GM18858 (cell line): ENCODE data around the gene SPDYE16.
"Not testable (repeated sequence)": the region's sequence is repeated elsewhere in the genome, so short reads cannot be mapped to it uniquely, and the experiment has no call there.

Source experiments
- ATAC-seq: cut with Tn5 transposase; IDR thresholded peaks from one replicate; pipeline ENCODE4 v1.9.1; 2021; ENCODE audit not compliant: unreplicated experiment

Gene SPDYE16

GRCh38 chr7:76505168-76506080 lies 37.7 kb downstream of the SPDYE16 start:
- ATAC-seq: no peak

DNA sequence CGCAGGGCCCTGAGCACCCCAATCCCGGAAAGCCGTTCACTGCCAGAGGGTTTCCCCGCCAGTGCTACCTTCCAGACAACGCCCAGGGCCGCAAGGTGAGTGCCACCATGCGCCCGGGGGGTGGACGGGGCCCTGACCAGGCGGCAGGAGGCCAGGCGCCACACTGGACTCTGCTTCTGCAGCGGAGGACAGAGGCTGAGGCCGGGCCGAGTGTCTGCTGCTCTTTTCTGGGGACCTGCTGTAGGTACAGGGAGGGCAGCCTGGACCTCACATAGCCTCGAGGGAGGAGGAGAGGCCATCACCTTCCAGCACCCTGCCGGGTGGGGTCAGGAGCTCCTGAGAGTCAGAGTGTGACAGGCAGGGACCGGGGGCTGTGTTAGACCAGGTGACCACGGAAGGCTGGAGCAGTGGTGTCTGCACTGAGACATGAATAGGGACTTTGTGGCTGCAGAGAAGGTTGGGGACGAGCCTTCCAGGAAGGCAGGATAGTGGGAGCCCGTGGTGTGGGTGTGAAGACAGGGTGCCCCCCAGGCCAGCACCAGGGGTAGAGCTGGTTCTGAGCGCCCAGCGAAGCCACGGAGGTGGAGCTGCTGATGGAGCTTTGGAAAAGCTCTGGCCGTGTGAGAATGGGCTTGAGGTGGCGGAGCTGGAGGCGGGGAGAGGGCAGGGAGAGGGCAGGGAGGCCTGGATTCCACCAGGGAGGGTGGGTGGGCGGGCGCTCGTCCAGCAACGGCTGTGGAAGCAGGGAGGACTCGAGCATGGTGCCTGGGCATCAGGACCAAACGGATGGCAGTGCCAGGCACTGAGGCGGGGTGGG lies 38.5 kb downstream of the SPDYE16 start:
- ATAC-seq: not testable (repeated sequence)

DNA sequence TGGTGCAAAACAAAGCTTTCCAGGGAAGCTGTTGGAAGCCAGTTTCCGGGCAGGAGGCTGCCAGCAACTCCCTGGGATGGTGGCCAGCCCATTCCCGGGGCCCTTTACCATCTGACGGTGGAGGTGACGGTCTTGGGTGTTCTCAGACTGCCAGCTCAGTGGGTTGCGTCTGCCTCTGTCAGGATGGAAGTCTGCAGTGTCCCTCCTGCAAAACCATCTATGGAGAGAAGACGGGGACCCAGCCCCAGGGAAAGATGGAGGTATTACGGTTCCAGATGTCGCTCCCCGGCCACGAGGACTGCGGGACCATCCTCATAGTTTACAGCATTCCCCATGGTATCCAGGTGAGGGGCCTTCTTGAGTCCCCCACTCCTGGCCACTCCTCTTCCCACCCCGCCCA lies 39.9 kb downstream of the SPDYE16 start:
- ATAC-seq: not testable (repeated sequence)

- ATAC-seq: not testable (repeated sequence)
Observed at GRCh38 chr7:76502836-76503235, 40.3 kb downstream of the SPDYE16 start.

DNA sequence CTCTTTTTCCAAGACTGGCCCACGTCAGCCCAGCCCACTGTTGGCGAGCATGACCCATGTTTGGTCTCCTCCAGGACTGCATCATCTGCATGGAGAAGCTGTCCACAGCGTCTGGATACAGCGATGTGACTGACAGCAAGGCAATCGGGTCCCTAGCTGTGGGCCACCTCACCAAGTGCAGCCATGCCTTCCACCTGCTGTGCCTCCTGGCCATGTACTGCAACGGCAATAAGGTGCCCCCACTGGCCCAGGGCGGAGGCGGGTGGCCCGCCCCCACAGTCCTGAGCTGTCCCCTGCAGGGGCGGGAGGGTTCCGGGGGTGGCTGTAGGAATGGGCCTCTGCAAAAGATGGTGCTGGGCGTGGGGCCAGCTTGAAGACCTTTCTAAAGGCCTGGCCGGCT lies 40.9 kb downstream of the SPDYE16 start:
- ATAC-seq: not testable (repeated sequence)

GRCh38 chr7:76499924-76500241 lies 43.2 kb downstream of the SPDYE16 start:
- ATAC-seq: not testable (repeated sequence)

DNA sequence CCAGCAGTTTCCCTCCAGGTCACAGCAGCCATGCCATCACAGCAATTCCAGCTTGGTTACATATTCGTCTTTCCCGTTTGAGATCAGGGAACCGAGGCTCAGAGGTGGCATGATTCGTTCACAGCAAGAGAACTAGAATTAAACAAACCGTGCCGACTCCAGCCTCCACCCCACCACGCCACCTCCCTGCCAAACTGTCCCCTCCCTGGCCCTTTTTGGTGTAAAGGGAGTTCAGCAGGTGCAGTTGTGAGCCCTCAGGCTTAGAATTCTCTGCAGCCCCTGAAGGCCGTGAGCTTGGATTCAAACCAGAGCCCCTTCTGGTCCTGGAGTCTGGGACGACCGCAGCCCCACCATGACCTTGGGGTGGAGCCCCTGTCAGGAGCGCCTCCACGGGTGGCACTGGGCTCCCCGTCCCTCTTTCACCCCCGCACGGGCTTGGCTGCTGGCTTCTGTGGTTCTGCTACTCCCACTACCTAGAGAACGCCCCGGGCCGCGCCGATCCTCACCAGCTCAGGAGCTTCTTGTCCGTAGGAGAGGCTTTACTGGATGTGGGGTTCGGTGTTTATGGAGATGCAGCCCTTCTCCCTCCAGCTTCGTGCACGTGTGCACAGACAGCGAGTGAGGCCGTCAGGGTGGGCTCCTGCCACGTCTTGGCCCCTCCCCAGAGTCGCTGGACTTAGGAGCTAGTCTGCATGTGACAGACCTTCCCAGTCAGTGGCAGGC lies 43.7 kb downstream of the SPDYE16 start:
- not testable (repeated sequence) for ATAC-seq

DNA sequence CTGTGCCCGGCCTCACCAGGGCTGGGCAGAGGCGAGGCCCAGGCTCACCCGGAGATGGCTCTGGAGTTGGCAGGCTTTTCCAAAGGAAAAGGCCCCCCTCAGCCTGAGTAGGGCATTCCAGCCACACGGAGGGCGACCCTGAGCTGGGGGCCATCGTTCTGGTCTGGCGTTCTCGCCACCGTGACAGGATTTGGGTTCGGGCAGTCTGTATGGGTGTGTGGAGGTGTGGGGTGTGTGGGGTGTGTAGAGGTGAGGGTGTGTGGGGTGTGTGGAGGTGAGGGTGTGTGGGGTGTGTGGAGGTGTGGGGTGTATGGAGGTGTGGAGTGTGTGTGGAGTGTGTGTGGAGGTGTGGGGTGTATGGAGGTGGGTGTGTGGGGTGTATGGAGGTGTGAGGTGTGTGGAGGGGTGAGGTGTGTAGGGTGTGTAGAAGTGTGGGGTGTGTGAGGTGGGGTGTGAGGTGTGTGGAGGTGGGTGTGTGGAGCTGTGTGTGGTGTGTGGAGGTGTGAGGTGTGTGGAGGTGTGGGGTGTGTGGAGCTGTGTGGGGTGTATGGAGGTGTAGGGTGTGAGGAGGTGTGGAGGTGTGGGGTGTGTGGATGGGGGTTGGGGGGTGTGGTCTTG lies 44.4 kb downstream of the SPDYE16 start:
- not testable (repeated sequence) for ATAC-seq

DNA sequence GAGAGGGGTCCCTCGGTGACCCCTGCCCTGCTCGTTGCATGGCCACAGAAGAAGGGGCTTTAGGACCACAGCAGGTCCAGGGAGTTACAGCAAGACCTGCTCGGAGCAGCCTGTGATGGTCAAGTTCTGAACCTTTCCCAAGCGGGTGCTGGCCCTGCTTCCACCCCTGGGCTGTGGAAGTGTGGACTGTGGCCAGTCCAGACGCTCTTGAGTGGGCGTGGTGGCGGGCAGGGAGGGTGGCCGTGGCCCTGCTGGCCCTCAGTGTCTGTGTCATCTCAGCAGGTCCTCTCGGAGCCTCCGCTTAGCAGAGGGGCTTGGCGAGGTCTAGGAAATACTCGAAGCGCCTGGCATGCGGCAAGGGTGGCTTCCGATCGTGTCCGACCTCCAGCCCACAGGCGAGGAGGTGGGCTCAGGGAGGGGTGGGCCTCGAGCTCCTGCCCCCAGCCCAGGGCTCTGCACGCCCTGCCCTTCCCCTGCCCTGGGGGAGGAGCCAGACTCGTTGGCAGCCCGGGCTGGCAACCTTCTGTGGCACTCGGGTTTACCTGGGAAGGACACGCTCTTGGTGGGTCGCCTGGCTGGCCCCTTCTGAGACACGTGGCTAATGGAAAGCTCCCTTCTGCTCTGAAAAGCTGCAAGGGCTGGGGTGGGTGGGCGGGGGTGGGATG lies 45.0 kb downstream of the SPDYE16 start:
- ATAC-seq: not testable (repeated sequence)

- ATAC-seq: not testable (repeated sequence)
Observed at GRCh38 chr7:76495717-76496116, 47.4 kb downstream of the SPDYE16 start.

DNA sequence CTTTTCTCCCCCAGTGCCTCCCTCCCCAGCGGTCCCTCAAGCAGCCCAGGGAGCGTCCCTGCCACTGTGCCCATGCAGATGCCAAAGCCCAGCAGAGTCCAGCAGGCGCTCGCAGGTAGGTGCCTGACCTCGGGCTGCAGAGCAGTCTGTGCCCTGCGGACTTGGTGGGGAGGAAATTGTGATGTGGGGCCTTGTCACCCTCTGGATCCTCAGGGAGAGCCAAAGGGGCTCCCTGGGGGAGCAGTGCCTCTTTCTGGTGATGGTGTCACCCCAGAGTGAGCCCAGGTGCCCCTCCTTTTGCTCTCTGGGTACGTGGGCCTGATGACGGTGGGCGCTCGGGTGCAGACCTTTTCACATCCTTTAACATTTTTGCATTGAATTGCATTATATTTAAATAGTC lies 51.0 kb downstream of the SPDYE16 start:
- ATAC-seq: not testable (repeated sequence)

GRCh38 chr7:76487969-76488368 lies 55.1 kb downstream of the SPDYE16 start:
- ATAC-seq: not testable (repeated sequence)

DNA sequence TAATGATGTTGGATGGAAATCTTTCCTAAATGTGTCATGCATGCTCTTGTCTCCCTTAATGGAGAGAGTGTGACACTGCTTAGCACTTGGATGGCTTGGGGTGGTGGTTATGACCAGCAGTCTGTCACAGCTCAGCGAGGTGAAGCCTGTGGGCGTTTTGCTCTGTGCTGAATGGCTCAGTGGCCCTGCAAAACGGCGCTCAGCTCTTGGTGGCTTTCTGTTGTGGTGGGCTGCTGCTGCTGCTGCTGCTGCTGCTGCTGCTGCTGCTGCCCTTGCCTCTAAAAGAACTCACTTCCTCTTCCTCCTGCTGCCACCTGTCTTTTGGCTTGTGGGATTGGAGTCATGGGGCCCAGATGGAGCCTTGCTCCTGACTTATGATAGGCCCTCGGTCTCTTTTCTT lies 56.5 kb downstream of the SPDYE16 start:
- ATAC-seq: peak; percentile 98

DNA sequence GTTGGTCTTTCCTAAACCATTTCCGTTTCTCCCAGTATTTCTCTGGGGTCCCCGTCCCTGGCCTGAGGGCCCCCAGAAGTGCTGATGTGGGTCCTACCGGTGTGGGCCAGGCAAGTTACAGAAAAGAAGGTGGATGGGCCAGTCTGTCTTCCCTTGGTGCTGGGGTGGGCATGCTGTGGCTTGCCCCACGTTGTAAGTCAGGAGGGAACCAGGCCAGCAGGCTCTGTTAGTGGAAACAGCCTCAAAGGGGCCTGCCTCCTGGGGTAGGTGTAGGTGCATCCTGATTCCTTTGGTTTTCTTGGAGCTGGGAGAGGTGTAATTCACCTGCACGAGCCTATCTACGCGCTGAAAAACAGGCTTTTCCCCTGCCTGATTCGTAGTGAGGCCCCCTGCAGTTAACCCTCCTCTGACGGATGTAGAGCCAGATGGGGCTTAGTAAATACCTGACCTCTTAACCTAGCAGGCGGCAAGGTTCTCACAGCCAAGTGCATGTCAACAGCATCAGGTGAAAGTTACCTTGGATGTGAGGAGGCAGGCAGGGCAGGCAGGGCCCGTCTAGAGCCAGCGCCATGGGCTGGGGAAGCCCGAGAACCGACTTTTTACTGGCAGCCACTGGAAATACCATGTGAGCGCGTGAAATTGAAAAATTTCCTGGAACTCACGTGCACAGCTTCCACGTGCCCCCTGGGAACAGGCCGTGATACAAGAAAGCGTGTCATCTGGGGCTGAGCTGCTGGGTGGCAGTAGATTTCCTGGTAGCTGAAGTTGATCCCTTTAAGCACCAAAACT lies 57.1 kb downstream of the SPDYE16 start:
- ATAC-seq: not testable (repeated sequence)

DNA sequence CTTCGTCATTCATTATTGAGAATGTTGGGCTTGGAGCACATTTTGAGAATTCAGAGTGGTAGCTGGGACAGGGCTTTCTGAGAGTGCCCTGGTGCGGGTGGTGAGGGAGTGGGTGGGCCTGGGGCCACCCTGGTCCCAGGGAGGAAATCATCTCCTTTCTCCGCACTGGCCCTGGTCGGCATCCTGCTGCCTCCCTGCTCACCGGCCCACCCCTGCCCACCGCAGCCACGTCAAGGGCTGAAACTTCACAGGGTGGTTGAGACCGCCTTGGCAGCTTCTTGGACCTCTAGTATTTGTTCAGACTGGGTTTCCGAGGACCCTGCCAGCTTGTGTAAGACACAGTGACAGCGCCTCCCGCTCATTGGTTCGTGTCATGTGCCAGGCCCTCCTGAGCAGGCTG lies 58.6 kb downstream of the SPDYE16 start:
- not testable (repeated sequence) for ATAC-seq

DNA sequence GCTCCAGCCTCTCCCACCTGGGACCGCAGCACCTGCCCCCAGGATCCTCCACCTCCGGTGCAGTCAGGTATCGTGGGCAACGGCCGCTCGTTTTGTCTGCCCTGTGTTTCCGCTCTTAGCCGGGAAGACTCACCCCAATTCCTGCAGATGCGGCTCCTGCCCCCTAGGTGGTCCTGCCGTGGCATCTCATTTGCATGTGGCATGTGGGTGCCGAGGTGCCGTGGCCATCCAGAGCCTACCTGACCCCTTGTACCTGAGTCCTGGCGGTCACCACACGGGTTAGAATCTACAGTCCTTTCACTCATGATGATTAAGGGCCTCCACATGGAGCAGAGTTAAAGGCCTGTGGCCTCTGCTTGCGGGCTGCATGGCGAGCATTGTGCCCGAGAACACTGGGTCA lies 60.0 kb downstream of the SPDYE16 start:
- not testable (repeated sequence) for ATAC-seq

- ATAC-seq: not testable (repeated sequence)
Observed at GRCh38 chr7:76482660-76483059, 60.4 kb downstream of the SPDYE16 start.
